Loucy (cell line): ENCODE measurements around the gene RNF126.

Experiments
- CTCF ChIP-seq: fragments of 200-600 bp; sonication (generic); conservative IDR thresholded peaks from 2 replicates; pipeline ENCODE4 v1.5.1; 2014; ENCODE audit warnings: mild to moderate bottlenecking, antibody characterized with exemption, low read length
- EZH2phosphoT487 ChIP-seq: fragments of 200-600 bp; IDR thresholded peaks from 2 replicates; pipeline ENCODE4 v1.6.1; 2018; ENCODE audit warnings: antibody characterized with exemption, mild to moderate bottlenecking, moderate library complexity, borderline replicate concordance

- TF ChIP-seq CTCF (no peak), EZH2phosphoT487 (no peak)
Measured at GRCh38 chr19:621819-622218, 41.2 kb downstream of the RNF126 start.
